Fibroblast of lung (primary cell): ENCODE measurements around the gene MATN1. TPM values are rescaled to one million over a fixed set of nuclear protein-coding genes. Genes with fewer than 3 reads are reported as not detected.

Experiments used
- DNase-seq, 2 donors: peaks; one replicate each; pipeline versions ENCODE4 v3.0.0 to v3.0.0-alpha.2; 2010; ENCODE audit warnings: low read depth in 2 of 2
- H2AFZ ChIP-seq: 2 replicates; pipeline ENCODE4 v1.5.1; 2012; ENCODE audit warnings: low read length, control low read depth, inconsistent platforms
- H3K27ac ChIP-seq: 2 replicates; pipeline ENCODE4 v1.5.1; 2011; ENCODE audit warnings: low read length, control low read depth; ENCODE audit not compliant: insufficient read depth
- H3K27me3 ChIP-seq: 2 replicates; pipeline ENCODE4 v1.5.1; 2011; ENCODE audit warnings: mild to moderate bottlenecking, low read length; ENCODE audit not compliant: control insufficient read depth, insufficient read depth
- H3K36me3 ChIP-seq: 2 replicates; pipeline ENCODE4 v1.5.1; 2011; ENCODE audit warnings: low read length; ENCODE audit not compliant: control insufficient read depth, insufficient read depth
- H3K4me1 ChIP-seq: 2 replicates; pipeline ENCODE4 v1.5.1; 2011; ENCODE audit warnings: low read length; ENCODE audit not compliant: control insufficient read depth, insufficient read depth; ENCODE audit errors: extremely low read depth
- H3K4me2 ChIP-seq: 2 replicates; pipeline ENCODE4 v1.5.1; 2011; ENCODE audit warnings: low read length, control low read depth; ENCODE audit not compliant: insufficient read depth; ENCODE audit errors: extremely low read depth
- H3K4me3 ChIP-seq, 4 experiments: fragments of 200-600 bp in 1 of 4; sonication (generic) in 1 of 4; replicated peaks in 1 of 4; 2 replicates each; pipeline ENCODE4 v1.5.1; 2011 to 2016; ENCODE audit warnings: low read length in 4 of 4, low read depth in 3 of 4, mild to moderate bottlenecking in 3 of 4, control low read depth in 2 of 4, inconsistent platforms in 1 of 4, mixed read lengths in 1 of 4; ENCODE audit not compliant: insufficient read depth in 1 of 4; ENCODE audit errors: control extremely low read depth in 1 of 4
- H3K79me2 ChIP-seq: 2 replicates; pipeline ENCODE4 v1.5.1; 2012; ENCODE audit warnings: mild to moderate bottlenecking, low read length, inconsistent platforms; ENCODE audit not compliant: control insufficient read depth, insufficient read depth
- H3K9ac ChIP-seq: 2 replicates; pipeline ENCODE4 v1.5.1; 2011; ENCODE audit warnings: mild to moderate bottlenecking, low read length, control low read depth; ENCODE audit not compliant: insufficient read depth
- H3K9me3 ChIP-seq: 2 replicates; pipeline ENCODE4 v1.5.1; 2012; ENCODE audit warnings: low read depth, low read length; ENCODE audit not compliant: control insufficient read depth, insufficient read depth
- H4K20me1 ChIP-seq: 2 replicates; pipeline ENCODE4 v1.5.1; 2011; ENCODE audit warnings: low read length; ENCODE audit not compliant: control insufficient read depth, insufficient read depth; ENCODE audit errors: extremely low read depth
- CTCF ChIP-seq, 2 donors: IDR thresholded peaks in 1 of 2; conservative IDR thresholded peaks in 1 of 2; 1 replicate in 1 of 2; 2 replicates in 1 of 2; pipeline ENCODE4 v1.5.1; 2011 to 2012; ENCODE audit warnings: low read length in 2 of 2, control low read depth in 1 of 2, inconsistent platforms in 1 of 2, low read depth in 1 of 2, mild to moderate bottlenecking in 1 of 2
- EZH2 ChIP-seq: IDR thresholded peaks from 2 replicates; pipeline ENCODE4 v1.5.1; 2012; ENCODE audit warnings: low read length, control low read depth, mild to moderate bottlenecking; ENCODE audit errors: missing control alignments
- polyA plus RNA-seq, 2 donors: library from polyadenylated mRNA; depleted of rRNA in 1 of 2; stranded (reverse) in 1 of 2; unstranded in 1 of 2; fragments of >200 nt; gene quantifications; 2 replicates each; pipeline ENCODE4 v1.2.1, GENCODE V29; 2011 to 2012; ENCODE audit warnings: missing spikeins in 1 of 2
- total RNA-seq: library from RNA; depleted of rRNA; stranded (reverse); fragments of >200 nt; gene quantifications from 2 replicates; pipeline ENCODE4 v1.2.1, GENCODE V29; 2014

Gene MATN1
- total and polyA plus RNA-seq, 2 donors (not counting 1 experiment from before 2014, with no cell fraction given): not detected

DNA sequence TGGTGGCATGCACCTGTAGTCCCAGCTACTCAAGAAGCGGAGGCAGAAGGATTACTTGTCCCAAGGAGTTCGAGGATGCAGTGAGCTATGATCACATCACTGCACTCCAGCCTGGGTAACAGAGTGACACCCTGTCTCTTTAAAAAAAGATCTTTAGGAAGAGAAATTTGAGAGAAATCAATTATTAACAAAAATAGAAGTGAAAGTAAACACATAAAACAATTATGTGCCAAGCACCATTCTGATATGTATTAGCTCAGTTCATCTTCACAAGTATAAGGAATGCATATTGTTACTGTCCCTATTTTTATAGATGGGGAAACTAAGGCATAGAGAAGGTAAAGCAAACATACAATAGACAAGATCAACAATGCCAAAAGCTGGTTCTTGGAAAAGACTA is 48.1 kb downstream of the MATN1 start:
- H3K79me2 ChIP-seq: no peaks in the 10 kb centered on the region

DNA sequence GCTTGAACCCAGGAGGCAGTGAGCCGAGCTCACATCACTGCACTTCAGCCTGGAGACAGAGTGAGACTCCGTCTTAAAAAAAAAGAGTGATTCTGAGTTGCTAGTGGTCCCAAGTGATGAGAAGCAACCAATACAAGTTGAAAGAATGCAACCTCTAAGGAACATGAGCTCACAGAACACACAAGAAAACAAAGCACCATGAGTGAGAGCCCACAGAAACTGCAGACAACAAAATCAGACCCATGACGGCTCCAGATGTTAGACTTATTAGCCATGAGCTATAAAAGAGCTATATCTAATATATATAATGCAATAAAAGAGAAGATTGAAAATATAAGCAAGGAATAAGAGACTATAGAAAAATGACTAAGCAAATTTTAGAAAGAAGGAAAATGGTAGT is 50.0 kb downstream of the MATN1 start:
- no peaks in the 10 kb centered on the region for H4K20me1 ChIP-seq
- H3K27me3 ChIP-seq: no peaks in the 10 kb centered on the region
- H3K9me3 ChIP-seq: no peaks in the 10 kb centered on the region
- DNase-seq: no peak
- no peaks in the 10 kb centered on the region for H3K36me3 ChIP-seq
- H3K9ac ChIP-seq: no peak overlapping the region
- H3K79me2 ChIP-seq: no peaks in the 10 kb centered on the region
- H3K27ac ChIP-seq: no peak overlapping the region
- peaks cover 4% of the 10 kb centered on the region for H3K4me1 ChIP-seq
- no peak overlapping the region for H2AFZ ChIP-seq
- no peak overlapping the region for H3K4me2 ChIP-seq
- no peak overlapping the region for H3K4me3 ChIP-seq
- TF ChIP-seq EZH2 (no peak), CTCF (conservative IDR thresholded peaks at IDR 0.05 in 1 of 2, IDR thresholded peaks at IDR 0.05 in 1 of 2; ENCODE audit: low read depth in 1 of 2, low read length in 2 of 2) (no peak)

More for the DNA sequence above, 48.1 kb downstream of the MATN1 start:
- H3K9me3 ChIP-seq: no peaks in the 10 kb centered on the region
- no peak overlapping the region for H3K4me3 ChIP-seq
- no peak overlapping the region for H3K27ac ChIP-seq
- H3K27me3 ChIP-seq: no peaks in the 10 kb centered on the region
- TF ChIP-seq CTCF (conservative IDR thresholded peaks at IDR 0.05 in 1 of 2, IDR thresholded peaks at IDR 0.05 in 1 of 2; ENCODE audit: low read depth in 1 of 2, low read length in 2 of 2) (no peak), EZH2 (no peak)
- H3K36me3 ChIP-seq: no peaks in the 10 kb centered on the region
- H3K4me2 ChIP-seq: no peak overlapping the region
- no peak overlapping the region for H3K9ac ChIP-seq
- H4K20me1 ChIP-seq: no peaks in the 10 kb centered on the region
- DNase-seq: no peak
- H2AFZ ChIP-seq: no peak overlapping the region
- H3K4me1 ChIP-seq: peaks cover 4% of the 10 kb centered on the region

GRCh38 chr1:30672661-30673060 is 50.7 kb downstream of the MATN1 start:
- H3K4me1 ChIP-seq: peaks cover 4% of the 10 kb centered on the region
- no peak overlapping the region for H3K4me2 ChIP-seq
- H3K27me3 ChIP-seq: no peaks in the 10 kb centered on the region
- H3K4me3 ChIP-seq: no peak overlapping the region
- no peak overlapping the region for H2AFZ ChIP-seq
- DNase-seq: no peak
- H3K27ac ChIP-seq: no peak overlapping the region
- no peaks in the 10 kb centered on the region for H4K20me1 ChIP-seq
- H3K36me3 ChIP-seq: no peaks in the 10 kb centered on the region
- H3K9me3 ChIP-seq: no peaks in the 10 kb centered on the region
- H3K9ac ChIP-seq: no peak overlapping the region
- TF ChIP-seq EZH2 (no peak), CTCF (conservative IDR thresholded peaks at IDR 0.05 in 1 of 2, IDR thresholded peaks at IDR 0.05 in 1 of 2; ENCODE audit: low read depth in 1 of 2, low read length in 2 of 2) (no peak)
- H3K79me2 ChIP-seq: no peaks in the 10 kb centered on the region
